Urothelium cell line (cell line): ENCODE results near the gene PRKCD.
A peak's percentile ranks its signal among the peaks of the same experiment; 100 is the strongest.

ENCODE experiments used
- DNase-seq: peaks from one replicate; pipeline ENCODE4 v3.0.0; 2011; ENCODE audit warnings: low spot score, mixed read lengths
- FAIRE-seq: peaks from 2 replicates; lab custom pipeline; 2011; peaks lifted over from hg19 to GRCh38; lab: Jason Lieb, UNC

PRKCD gene

GRCh38 chr3:53229606-53230005, 68.6 kb downstream of the PRKCD start:
- DNase-seq (no peak), FAIRE-seq (no peak)

GRCh38 chr3:53230041-53230621, 69.1 kb downstream of the PRKCD start:
- FAIRE-seq (no peak), DNase-seq (no peak)

GRCh38 chr3:53230789-53231188, 69.8 kb downstream of the PRKCD start:
- DNase-seq (no peak), FAIRE-seq (no peak)

- FAIRE-seq (no peak), DNase-seq (no peak)
These were observed 70.8 kb downstream of the PRKCD start for GRCh38 chr3:53231532-53232511.

GRCh38 chr3:53232641-53233377, 71.8 kb downstream of the PRKCD start:
- DNase-seq, result no peak

GRCh38 chr3:53234130-53234840, 73.3 kb downstream of the PRKCD start:
- FAIRE-seq, result no peak
- no peak for DNase-seq

More at GRCh38 chr3:53232641-53233377, 71.8 kb downstream of the PRKCD start:
- peak; percentile 58 for FAIRE-seq

GRCh38 chr3:53234841-53235232, 73.8 kb downstream of the PRKCD start:
- DNase-seq (no peak), FAIRE-seq (no peak)

- FAIRE-seq (no peak), DNase-seq (no peak)
These were observed 74.5 kb downstream of the PRKCD start for GRCh38 chr3:53235545-53235944.

- FAIRE-seq, result peak; percentile 91
- DNase-seq, result peak; percentile 87
These were observed 75.3 kb downstream of the PRKCD start for GRCh38 chr3:53236112-53236841.

GRCh38 chr3:53238051-53238850, 77.2 kb downstream of the PRKCD start:
- DNase-seq, result peak; percentile 33

GRCh38 chr3:53238886-53239285, 77.9 kb downstream of the PRKCD start:
- FAIRE-seq (no peak), DNase-seq (no peak)

More at GRCh38 chr3:53238051-53238850, 77.2 kb downstream of the PRKCD start:
- FAIRE-seq, result peak; percentile 20

- DNase-seq (no peak), FAIRE-seq (no peak)
These were observed 78.8 kb downstream of the PRKCD start for GRCh38 chr3:53239800-53240199.

- FAIRE-seq, result no peak
- no peak for DNase-seq
These were observed 80.3 kb downstream of the PRKCD start for GRCh38 chr3:53240989-53241972.

GRCh38 chr3:53242155-53242554, 81.1 kb downstream of the PRKCD start:
- DNase-seq, result no peak
- no peak for FAIRE-seq
